ENCODE data around the gene UMPS.

UMPS gene

DNA sequence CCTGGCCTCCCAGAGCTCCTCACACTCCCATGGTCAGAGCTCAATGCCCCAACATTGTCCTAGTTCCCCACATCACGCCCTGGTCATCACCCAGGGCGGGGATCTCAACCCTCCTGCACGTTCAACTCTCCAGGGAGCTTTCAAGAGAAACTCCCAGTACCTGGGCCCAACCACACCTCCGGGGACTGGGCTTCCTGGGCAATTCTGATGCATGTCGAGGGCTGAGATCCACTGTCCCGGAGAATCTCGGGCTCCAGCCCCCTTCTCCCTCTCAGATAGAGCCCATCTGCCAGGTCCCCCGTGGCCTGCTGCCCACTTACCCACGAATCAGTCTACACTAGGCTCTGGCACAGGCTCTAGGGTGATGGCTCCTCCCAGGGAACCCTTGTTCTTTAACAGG is 39.2 kb downstream of the UMPS start:
- TF ChIP-seq, protein P1, sequence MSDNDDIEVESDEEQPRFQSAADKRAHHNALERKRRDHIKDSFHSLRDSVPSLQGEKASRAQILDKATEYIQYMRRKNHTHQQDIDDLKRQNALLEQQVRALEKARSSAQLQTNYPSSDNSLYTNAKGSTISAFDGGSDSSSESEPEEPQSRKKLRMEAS (IDR thresholded peaks at IDR 0.05): no peak
- no peak for TF ChIP-seq CREB1 (IDR thresholded peaks at IDR 0.05; ENCODE audit: low read depth)
- no peak for TF ChIP-seq CEBPB (IDR thresholded peaks at IDR 0.05)
- TF ChIP-seq, protein P2, sequence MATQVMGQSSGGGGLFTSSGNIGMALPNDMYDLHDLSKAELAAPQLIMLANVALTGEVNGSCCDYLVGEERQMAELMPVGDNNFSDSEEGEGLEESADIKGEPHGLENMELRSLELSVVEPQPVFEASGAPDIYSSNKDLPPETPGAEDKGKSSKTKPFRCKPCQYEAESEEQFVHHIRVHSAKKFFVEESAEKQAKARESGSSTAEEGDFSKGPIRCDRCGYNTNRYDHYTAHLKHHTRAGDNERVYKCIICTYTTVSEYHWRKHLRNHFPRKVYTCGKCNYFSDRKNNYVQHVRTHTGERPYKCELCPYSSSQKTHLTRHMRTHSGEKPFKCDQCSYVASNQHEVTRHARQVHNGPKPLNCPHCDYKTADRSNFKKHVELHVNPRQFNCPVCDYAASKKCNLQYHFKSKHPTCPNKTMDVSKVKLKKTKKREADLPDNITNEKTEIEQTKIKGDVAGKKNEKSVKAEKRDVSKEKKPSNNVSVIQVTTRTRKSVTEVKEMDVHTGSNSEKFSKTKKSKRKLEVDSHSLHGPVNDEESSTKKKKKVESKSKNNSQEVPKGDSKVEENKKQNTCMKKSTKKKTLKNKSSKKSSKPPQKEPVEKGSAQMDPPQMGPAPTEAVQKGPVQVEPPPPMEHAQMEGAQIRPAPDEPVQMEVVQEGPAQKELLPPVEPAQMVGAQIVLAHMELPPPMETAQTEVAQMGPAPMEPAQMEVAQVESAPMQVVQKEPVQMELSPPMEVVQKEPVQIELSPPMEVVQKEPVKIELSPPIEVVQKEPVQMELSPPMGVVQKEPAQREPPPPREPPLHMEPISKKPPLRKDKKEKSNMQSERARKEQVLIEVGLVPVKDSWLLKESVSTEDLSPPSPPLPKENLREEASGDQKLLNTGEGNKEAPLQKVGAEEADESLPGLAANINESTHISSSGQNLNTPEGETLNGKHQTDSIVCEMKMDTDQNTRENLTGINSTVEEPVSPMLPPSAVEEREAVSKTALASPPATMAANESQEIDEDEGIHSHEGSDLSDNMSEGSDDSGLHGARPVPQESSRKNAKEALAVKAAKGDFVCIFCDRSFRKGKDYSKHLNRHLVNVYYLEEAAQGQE (IDR thresholded peaks at IDR 0.05; ENCODE audit: low read depth): no peak

DNA sequence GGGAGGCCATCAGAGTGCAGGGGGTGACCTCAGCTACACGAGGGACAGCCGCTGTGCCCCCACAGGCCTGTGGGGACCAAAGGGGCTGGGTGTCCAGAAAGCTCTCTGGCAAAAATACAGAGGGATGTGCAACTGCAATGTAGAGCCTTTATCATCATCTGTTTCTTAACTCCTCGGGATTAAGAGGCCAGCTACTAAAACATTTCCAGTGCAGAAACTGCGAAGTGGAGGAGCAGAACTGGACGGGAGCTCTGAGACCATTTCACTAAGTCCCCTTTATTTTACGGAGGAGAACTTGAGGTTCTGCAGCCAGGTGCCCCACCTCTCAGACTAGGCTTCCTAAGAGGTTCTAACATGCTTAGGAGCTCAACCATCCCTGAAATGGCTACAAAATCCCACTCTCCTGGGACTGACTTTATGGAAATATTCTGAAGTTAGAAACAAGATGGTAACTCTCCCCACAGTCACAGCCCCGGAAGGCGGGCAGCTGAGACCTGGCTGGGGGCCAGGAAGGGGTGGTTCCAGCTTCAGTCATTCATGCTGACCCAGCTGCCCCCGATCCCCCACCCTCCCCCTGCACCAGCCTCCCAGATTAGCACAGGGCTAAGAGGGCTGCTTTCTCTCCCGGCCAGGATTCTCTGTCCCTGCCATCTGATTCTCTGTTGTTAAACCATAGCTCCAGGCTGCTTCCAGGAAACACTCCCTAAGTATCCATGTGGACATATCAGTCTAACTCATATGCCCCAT is 40.3 kb downstream of the UMPS start:
- TF ChIP-seq ZBTB7A (IDR thresholded peaks at IDR 0.05; ENCODE audit: low read depth): no peak
- TF ChIP-seq NFIC (IDR thresholded peaks at IDR 0.05): no peak
- TF ChIP-seq, protein P1 (IDR thresholded peaks at IDR 0.05): no peak

DNA sequence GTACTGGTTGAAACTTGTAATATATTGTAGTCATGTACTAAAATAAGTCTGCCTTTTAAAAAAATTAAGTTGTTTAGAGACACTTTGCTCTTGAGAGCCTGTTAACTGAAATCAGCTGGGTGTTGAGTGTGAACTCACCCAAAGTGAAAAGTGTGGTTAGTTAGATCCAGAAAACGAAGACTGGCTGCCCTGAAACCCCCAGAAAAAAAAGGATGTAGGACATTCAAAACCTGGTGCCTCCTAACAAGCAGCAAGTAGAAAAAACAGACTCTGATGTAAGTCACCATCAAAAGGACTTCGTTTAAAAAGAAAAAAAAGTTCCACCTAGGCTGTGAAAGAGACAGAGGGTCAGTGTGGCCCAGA is 40.8 kb downstream of the UMPS start:
- TF ChIP-seq NFIC (IDR thresholded peaks at IDR 0.05): no peak
- no peak for TF ChIP-seq EP300 (IDR thresholded peaks at IDR 0.05; ENCODE audit: borderline replicate concordance)
- TF ChIP-seq FOXM1 (IDR thresholded peaks at IDR 0.05; ENCODE audit: borderline replicate concordance, low read depth): no peak
- TF ChIP-seq, protein P1 (IDR thresholded peaks at IDR 0.05): no peak
- TF ChIP-seq RAD21 (IDR thresholded peaks at IDR 0.05; ENCODE audit: low read depth): no peak
- no peak for TF ChIP-seq YY1 (IDR thresholded peaks at IDR 0.05; ENCODE audit: low read depth)
- TF ChIP-seq, protein P2 (IDR thresholded peaks at IDR 0.05; ENCODE audit: low read depth): no peak
- TF ChIP-seq ZBTB7A (IDR thresholded peaks at IDR 0.05; ENCODE audit: low read depth): no peak
- TF ChIP-seq CEBPB (IDR thresholded peaks at IDR 0.05): no peak
- TF ChIP-seq TAF1 (IDR thresholded peaks at IDR 0.05; ENCODE audit: low read depth): no peak
- TF ChIP-seq EGR1 (IDR thresholded peaks at IDR 0.05): no peak
- TF ChIP-seq, protein P3, sequence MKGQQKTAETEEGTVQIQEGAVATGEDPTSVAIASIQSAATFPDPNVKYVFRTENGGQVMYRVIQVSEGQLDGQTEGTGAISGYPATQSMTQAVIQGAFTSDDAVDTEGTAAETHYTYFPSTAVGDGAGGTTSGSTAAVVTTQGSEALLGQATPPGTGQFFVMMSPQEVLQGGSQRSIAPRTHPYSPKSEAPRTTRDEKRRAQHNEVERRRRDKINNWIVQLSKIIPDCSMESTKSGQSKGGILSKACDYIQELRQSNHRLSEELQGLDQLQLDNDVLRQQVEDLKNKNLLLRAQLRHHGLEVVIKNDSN (IDR thresholded peaks at IDR 0.05): no peak

DNA sequence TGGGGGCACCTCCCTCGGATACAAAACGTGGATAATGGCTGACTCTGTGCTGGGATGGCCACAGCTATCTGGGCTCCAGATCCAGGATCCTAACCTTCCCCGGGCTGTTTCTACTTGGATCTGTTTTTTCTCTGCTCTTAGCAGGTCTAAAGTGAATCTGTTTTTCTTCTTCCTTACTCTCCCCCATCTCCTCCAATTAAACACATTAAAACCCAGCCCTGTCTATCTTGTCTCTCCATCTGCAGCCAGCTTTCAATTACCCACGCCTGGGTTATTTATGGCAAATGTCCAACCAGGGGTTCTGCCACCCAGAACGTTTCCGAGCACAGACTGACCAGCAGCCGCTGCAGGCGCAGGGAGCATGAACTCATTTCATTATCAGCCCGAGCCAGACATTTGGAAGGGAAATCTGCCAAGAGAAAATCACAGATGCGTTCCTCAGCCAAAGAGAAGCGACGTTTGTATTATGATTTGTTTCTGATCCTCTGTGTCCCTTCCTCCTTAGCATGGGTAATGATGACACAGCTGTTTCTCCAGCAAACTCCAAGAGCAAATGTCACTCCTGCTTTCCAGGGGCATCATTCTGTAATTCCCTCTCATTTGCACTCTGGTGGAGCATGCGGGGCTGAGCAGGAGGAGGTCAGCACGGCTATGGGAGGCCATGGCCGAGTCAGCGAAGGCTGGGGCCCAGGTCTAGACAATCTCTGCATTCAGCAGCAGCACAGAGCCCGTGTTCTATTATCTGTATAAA is 42.0 kb downstream of the UMPS start:
- TF ChIP-seq CREB1 (IDR thresholded peaks at IDR 0.05; ENCODE audit: low read depth): no peak
- no peak for TF ChIP-seq EP300 (IDR thresholded peaks at IDR 0.05; ENCODE audit: borderline replicate concordance)
- TF ChIP-seq, protein P1 (IDR thresholded peaks at IDR 0.05): no peak
- no peak for TF ChIP-seq TAF1 (IDR thresholded peaks at IDR 0.05; ENCODE audit: low read depth)
- TF ChIP-seq TEAD4 (IDR thresholded peaks at IDR 0.05): no peak
- no peak for TF ChIP-seq EGR1 (IDR thresholded peaks at IDR 0.05)
- TF ChIP-seq RAD21 (IDR thresholded peaks at IDR 0.05; ENCODE audit: low read depth): no peak
- no peak for TF ChIP-seq CEBPB (IDR thresholded peaks at IDR 0.05)
- no peak for TF ChIP-seq TCF12 (IDR thresholded peaks at IDR 0.05; ENCODE audit: low read depth)
- no peak for TF ChIP-seq ZBTB7A (IDR thresholded peaks at IDR 0.05; ENCODE audit: low read depth)
- TF ChIP-seq YY1 (IDR thresholded peaks at IDR 0.05; ENCODE audit: low read depth): no peak
- TF ChIP-seq, protein P3 (IDR thresholded peaks at IDR 0.05): no peak

DNA sequence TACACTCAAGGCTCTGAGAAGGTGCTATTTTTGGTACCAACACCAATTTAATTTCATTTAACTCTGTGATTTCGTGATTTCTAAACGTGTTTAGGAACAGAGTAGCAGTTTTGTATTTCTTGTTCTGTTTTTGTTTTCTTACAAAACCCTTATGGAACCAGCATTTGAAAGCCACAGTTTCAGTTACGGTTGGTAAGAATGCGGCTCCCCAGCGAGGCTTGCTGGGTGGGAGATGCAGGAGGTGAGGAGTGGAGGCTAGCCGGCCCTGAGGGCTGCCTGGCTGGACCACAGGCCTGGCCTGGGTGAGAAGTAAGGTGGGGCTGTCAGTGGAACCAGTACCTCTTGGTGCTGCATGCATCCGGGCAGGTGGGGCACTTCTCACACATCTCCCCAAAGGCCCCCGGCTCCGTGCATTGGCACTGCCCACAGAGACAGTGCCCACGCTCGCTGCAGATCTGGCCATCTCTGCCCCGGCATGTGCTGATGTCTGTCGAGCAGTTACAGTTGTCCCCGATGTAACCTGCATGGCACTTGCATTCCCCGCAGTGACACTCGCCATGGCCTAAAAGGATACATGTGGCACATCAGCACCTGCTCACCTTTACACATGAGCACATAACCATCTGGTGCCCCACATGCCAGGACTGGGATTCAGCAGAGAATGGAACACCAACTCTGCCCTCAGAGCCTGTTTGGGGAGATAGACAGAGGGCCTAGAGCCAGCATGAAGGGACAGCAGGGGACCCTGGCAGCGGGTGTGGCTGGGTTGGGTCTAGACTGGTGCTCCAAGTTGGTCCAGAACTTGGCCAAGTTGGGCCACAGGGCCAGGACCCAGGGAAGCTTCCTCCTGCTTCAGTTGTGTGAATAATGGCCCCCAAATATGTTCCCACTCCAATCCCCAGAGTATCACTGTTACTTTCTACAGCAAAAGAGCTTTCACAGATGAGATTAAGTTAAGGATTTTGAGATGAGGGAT is 43.4 kb downstream of the UMPS start:
- TF ChIP-seq, protein P2 (IDR thresholded peaks at IDR 0.05; ENCODE audit: low read depth): no peak
- no peak for TF ChIP-seq RAD21 (IDR thresholded peaks at IDR 0.05; ENCODE audit: low read depth)
- TF ChIP-seq, protein P1 (IDR thresholded peaks at IDR 0.05): no peak
- TF ChIP-seq NFIC (IDR thresholded peaks at IDR 0.05): no peak
- no peak for TF ChIP-seq EP300 (IDR thresholded peaks at IDR 0.05; ENCODE audit: borderline replicate concordance)
- TF ChIP-seq YY1 (IDR thresholded peaks at IDR 0.05; ENCODE audit: low read depth): no peak
- no peak for TF ChIP-seq TCF12 (IDR thresholded peaks at IDR 0.05; ENCODE audit: low read depth)
- no peak for TF ChIP-seq TEAD4 (IDR thresholded peaks at IDR 0.05)
- TF ChIP-seq CREB1 (IDR thresholded peaks at IDR 0.05; ENCODE audit: low read depth): no peak
- no peak for TF ChIP-seq TAF1 (IDR thresholded peaks at IDR 0.05; ENCODE audit: low read depth)
- TF ChIP-seq, protein P3 (IDR thresholded peaks at IDR 0.05): no peak
- TF ChIP-seq EGR1 (IDR thresholded peaks at IDR 0.05): no peak
- TF ChIP-seq ZBTB7A (IDR thresholded peaks at IDR 0.05; ENCODE audit: low read depth): no peak
- no peak for TF ChIP-seq FOXM1 (IDR thresholded peaks at IDR 0.05; ENCODE audit: borderline replicate concordance, low read depth)
- TF ChIP-seq CEBPB (IDR thresholded peaks at IDR 0.05): no peak
